HG03039 (cell line): ENCODE results near the gene ARHGEF4.

Experiments
- ATAC-seq: cut with Tn5 transposase; IDR thresholded peaks from one replicate; pipeline ENCODE4 v1.9.1; 2021; ENCODE audit warnings: mild to moderate bottlenecking, moderate library complexity; ENCODE audit not compliant: unreplicated experiment

The ARHGEF4 gene

DNA sequence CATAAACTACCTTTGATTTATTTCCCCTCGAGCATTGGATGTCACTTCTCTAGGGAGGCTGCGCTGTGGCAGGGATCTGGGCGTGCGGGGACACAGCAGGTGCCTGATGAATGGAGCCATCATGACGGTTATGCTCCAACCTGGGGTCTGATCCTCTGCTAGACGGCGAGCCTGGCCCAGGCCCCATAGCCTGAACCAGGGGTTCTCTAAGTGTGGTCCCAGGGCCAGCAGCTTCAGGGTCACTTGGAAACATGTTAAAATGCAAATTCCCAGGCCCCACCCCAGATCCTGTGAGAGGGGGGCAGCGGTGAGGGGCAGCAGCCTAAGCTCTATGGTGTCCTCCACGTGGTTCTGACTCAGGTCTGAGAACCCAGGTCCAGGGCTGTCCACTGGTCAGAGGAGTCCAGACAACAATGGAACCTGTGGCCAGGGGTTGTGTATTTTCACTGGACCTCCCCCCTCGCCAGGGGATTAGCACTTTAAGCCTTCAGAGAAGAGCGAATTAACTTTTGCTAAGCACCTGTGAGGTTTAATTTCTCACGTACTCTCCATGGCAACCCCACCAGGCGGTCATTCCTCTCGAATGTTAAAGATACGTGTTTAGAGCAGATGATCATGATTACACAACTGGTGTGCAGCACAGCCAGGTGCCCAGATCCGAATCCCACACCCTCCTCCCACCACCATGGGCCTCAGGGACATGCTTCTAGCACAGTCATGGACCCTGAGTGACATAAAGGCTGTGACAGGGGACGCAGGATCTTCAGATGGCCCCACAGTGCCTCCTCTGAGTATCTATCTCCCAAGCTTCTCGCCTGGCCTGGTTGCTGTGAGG lies 1.6 kb upstream of the ARHGEF4 start:
- no peak for ATAC-seq

DNA sequence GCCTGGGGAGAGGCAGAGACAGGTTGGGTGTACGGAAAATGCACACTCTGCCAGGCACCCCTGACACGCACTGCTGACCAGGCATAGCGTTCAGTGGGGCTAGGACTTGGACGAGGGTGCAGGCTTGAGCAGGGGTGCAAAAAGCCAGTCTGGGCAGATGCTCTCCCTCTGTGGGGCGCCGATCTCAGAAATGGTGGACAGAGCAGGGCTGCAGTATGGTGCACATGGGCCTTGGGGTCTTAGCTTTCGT lies 1.0 kb upstream of the ARHGEF4 start:
- ATAC-seq, result no peak

DNA sequence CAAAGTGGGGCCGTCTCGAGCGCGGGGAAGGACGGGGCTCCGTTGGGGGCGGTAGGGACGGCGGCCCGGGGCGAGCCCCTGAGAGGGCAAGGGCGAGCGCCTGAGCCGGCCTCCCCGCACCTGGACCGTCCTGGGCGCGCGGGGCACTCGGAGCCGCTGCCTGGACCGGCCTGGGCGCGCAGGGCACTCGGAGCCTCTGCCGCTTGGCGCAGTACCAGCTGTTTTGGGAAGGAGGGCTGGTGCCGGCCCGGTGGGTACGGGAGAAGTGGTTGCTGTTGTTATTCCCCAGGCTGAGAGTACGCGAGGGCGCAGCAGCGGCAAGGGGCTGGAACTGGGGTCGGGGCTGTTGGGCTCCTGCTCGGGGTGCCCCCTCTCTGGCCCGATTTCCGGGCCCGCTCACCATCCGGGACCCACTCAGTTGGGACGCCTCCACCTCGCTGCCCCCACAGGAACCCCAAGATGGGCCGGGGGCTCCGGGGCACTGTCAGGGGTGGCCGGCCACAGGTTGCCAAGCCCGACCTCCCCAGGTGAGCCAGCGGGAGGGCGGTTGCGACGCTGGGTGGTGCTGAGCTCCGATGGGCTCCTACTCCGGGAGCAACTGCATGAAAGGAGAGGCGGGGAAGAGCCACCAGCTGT lies 579 bp downstream of the ARHGEF4 start:
- no peak for ATAC-seq

DNA sequence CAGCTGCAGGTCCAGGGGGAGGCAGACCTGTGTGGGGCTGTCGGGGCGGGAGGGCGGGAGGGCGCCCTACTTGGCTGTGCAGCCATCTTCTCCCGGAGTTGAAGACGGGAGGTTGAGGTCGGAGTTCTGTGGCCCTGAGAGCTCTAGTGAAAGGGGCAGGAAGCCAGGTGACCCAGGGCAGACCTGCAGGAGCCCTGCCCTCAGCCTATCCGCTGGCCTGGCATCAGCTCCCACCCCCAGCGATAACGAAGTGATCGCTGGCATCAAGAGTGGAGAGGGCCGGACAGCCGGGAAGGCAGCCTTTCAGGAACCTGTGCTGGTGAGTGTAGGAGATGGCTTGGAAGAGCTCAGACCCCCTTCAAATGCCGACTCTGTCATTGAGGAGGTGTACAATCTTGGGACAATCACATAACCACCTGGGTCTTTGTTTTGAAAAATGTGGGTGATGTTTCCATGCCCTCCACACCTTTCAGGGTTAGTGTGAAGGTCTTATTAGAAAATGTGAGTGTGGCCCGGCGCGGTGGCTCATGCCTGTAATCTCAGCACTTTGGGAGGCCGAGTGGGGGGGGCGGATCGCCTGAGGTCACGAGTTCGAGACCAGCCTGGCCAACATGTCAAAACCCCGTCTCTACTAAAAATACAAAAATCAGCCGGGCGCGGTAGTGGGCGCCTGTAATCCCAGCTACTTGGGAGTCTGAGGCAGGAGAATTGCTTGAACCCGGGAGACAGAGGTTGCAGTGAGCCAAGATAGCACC lies 1.3 kb downstream of the ARHGEF4 start:
- no peak for ATAC-seq

DNA sequence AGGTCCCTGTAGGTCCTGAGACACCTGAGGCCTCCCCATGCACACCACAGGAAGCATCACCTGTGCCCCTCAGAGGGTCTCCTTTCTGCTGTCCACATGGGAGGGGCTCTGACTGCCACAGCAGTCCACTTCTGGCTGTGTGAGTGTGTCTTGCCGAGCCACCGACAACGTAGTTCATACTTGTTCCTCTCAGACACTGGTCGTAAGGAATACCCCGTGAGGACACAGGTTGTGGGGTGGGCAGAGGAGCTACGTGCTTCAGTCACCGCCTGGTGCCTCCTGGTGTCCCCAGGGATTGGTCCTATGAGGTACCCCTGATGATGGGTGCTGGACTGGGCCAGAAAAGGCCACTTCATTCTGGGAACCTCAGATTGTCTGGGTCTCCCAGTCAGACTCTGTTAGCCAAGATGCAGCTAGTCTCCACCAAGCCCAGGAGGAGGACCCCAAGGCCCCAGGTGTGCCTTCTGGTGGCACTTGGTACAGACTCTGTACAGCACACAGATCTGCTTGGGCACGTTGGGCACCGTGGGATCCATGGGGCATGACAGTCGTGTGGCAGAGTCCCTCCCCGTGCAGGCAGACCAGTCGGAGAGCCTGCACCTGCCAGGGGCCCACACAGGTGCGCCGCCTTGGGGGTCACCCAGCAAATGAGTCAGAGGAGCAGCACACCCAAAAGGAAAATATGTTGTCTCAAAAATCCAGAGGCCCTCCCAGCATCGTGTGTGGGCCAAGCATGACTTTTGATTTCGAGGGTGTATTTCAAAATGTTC lies 2.5 kb downstream of the ARHGEF4 start:
- no peak for ATAC-seq

DNA sequence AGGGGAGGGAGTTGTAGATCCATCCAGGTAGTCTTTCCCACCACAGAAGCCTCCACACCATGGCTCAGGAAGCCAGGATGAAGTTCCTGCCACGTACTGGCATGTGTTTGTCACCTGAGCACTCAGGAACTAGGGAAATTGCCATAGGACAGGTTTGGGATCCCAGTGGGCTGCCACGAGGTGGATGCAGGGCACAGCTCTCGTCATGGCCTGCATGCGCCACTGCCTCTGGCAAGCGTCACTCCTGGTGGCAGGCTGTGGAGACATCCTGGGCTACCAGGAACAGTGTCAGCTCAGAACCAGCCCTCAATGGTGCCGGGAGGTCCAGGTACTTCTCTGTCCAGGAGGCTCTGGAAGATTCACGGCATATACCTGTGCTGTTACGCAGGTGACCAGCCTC lies 3.8 kb downstream of the ARHGEF4 start:
- ATAC-seq, result no peak

DNA sequence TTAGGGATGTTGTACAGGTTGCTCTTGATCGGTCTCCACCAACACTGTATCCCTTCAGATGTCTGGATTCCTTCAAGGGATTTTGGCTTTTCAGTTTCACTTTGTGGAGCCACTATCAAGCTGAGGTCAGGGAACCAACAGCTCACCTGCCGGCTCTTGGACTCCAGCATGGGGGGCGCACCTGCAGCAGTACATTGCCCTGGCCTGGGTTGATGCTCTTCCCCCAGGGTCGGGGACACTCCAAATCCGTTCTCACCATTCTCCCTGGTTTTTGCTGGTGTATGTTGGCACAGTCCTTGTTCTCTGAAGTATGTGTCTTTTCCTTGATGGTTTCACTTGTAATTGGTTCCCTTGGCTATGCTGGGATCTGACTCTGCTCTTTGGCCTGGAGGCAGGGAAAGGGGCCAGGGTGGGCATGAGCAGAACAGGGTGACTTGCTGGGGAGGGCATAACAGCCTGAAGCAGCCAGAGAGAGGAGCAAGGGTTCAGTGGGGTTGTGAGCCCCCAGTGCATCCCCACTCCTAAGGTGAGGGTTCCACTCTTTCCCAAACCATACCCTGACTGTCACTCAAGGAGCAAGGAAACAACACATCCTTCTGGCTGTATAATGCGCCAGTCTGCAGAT lies 5.1 kb downstream of the ARHGEF4 start:
- ATAC-seq, result no peak

DNA sequence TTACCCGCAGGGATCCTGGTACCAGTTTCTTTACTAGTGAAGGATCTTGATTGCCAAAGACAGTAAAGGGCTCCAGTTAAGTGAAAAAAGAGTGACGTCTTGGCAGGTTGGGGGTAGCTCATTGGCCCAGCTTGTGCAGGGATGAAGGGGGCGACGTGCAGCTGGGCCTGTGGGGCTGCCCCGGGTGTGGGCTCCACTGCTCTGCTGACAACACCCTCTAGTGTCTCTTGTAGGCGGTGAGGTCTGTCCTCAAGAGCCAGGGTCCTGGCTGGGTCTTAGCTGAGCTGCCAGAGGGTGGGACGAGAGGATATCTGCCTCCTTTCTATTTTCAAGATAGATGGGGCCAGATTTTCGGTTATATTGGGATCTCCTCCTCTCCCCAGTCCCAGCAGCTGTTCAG lies 6.1 kb downstream of the ARHGEF4 start:
- ATAC-seq, result no peak

DNA sequence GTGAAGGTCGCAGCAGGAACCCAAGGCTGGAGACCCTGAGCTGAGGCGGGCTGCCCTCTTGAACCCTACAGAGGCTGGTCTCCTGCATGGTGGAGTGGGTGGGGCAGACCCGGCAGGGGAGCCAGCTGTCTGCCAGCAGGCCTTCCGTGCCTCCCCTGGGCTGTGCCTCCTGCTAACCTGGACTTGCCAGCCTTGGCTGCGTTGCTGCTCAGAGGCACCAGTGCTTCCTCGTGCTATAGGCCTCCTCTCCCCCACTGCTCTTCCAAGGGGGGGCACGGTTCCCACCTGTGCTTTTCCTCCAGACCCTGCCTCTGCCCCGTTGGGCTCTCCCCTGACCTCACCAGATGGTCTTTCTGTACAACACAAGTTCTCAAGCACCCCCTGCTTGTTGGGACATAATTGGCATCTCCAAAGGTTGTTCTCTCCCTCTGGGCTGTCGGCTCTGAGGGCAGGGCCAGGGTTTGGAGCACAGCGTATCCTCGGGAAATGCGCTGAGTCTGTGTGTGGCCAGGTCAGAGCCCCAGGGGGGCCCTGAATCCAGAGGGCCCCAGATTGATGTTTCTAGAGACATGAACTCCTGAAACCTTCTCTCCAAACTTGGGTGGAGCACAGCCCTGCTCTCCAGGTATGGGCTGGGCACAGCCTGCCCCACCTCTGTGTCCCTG lies 6.7 kb downstream of the ARHGEF4 start:
- ATAC-seq, result no peak

DNA sequence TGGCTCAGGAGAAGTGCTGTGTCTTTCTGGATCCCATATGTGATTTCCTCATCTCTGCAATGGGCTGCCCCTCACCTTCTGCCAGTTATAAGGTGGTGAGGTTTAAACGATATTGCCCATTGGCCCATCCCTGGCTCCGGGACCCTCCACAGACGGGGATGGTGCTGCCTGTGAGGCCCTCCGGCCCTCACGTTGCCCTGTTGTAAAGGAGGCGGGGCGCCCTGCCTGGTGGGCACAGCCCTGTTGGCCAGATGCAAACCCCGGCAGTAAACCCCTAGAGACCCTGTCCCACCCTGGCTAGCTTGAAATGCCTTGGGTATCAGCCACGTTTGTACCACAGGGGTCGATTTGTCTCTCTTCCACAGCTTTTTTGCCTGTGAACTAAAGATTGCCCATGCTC lies 7.4 kb downstream of the ARHGEF4 start:
- ATAC-seq, result no peak

DNA sequence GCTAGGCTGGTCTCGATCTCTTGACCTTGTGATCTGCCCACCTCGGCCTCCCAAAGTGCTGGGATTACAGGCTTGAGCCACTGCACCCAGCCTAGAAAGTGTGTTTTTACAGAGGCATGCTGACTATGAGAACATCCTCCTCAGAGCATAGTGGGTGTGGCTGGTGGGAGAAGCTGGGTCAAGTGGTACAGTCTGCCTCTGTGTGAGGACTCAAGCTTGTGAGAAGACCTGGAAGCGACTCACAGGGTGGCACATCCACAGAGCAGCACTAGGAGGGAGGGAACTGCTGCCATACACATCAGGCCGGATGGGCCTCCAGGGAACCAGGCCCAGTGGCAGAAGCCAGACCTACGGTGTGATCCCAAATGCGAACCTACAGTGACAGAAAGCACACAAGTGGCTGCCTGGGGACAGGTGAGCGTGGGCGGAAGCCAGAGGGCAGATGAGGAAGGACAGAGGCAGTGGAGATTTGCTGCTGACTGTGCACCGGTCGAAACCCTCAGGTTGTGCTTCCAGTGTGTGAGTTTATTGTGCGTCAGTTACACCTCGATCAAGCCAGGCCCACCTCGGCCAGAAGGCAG lies 8.9 kb downstream of the ARHGEF4 start:
- ATAC-seq, result no peak

DNA sequence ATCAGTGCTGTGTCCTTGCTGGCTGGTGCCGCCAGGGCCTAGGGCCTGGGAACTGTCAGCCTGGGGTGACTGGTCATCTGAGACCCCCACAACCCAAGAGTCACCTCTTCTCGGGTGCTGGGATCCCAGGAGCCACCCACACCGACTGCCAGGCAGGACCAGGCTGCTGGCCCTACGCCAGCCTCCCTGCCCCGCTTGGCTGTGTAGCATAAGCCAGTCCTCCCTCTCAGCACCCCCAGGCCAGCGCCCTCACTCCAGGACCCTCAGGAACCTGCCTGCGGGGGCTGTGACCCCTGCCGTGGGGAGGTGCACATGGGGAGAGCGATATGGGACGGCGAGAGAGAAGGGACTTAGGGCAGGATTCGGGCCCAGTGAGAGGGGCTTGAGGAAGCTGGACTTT lies 9.5 kb downstream of the ARHGEF4 start:
- no peak for ATAC-seq

DNA sequence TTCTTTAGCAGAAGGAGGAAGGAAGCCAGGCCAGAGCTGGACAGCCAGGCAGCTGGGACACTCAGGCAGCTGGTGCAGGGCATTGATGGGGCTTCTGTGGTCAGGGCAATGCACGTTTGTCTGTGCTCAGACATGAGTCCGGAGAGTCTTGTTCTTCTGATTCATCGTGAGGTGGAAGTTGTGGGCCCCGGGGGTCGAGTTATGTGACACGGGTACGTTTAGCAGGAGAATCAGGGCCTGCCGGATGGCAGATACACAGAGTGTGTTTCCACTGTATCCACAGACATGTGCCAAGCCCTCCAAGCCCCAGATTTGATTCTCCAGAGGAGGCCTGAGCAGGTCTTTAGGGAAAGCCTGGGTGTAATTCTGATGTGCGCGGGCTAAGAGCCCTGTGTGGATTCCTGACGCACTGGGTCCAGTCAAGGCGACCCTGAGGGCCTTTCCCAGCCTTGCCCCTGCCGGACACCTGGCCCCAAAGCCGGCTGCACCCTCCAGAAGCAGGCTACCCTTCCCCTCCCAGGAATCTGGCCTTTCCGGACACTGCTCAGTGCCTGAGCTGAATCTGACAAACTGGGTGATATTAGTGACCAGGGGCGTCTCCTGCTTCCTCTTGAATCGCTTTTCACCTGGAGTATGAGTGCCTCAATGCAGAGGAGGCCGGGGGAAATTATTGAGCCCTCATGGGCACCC lies 10.1 kb downstream of the ARHGEF4 start:
- ATAC-seq, result no peak

DNA sequence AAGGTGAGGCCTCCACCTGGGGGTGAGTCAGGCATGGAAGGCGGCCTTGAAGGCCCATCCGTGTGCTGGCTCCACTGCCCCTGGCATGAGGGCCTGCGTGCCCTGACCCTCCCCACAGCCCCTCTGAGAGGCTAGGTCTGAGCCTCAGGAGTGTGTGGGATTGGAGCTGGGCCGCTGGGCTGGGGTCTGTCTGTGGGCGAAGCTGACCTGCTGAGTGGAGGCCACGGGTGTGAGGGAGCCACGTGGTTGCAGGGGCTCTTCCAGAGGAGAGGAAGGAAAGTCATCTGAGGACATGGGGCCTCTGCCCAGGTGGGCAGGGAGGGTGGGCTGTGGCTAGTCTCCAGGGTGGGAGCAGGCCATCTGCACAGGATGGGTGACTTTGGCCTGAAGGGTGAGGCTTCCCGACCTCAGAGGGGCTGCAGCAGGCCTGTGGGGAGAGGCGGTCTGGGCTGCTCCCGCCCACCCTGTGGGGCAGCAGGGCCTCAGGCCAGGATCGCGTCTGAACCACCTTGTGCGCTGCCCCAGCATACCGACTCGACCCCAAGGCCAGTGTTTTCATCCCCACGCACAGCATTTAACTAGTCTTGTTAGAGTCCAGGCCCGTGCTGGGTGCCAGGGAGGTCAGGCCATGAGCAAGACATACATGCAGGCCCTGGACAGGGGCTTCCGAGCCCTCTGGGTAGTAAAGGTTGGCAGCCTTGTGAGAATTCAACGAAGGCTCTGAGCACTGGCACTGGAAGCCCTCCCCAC lies 11.2 kb downstream of the ARHGEF4 start:
- ATAC-seq, result no peak

DNA sequence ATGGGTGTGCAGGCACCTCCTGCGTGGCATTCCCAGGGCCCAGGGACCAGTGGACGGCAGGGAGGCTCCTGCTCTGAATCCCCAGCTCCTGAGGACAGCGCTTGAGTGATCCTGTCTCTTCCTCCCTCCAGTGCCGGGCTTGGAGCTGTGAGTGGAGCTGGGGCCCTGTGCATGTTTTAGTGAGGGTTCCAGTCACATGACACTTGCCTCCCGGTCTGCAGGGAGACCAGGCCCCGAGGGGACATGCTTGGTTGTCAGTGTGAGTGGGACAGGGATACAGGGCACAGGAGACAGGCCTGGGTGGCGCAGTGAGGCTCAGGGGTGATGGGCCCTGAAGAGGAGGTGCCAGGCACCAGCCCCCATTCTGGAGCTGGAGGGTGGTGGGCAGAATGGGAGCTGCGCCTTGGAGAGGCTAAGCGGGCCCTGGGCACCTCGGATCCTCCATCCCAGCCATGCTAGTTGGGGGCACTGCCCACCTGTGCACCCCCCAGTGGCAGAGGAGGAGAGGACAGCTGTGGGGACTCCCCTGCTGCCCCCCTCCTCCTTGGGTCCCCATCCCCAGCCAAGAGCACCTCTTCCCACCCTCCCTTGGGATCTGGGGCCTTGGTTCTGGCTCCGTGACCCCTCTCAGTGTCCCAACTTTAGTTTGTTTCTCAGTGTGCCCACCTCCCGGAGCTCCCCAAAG lies 12.0 kb downstream of the ARHGEF4 start:
- no peak for ATAC-seq

DNA sequence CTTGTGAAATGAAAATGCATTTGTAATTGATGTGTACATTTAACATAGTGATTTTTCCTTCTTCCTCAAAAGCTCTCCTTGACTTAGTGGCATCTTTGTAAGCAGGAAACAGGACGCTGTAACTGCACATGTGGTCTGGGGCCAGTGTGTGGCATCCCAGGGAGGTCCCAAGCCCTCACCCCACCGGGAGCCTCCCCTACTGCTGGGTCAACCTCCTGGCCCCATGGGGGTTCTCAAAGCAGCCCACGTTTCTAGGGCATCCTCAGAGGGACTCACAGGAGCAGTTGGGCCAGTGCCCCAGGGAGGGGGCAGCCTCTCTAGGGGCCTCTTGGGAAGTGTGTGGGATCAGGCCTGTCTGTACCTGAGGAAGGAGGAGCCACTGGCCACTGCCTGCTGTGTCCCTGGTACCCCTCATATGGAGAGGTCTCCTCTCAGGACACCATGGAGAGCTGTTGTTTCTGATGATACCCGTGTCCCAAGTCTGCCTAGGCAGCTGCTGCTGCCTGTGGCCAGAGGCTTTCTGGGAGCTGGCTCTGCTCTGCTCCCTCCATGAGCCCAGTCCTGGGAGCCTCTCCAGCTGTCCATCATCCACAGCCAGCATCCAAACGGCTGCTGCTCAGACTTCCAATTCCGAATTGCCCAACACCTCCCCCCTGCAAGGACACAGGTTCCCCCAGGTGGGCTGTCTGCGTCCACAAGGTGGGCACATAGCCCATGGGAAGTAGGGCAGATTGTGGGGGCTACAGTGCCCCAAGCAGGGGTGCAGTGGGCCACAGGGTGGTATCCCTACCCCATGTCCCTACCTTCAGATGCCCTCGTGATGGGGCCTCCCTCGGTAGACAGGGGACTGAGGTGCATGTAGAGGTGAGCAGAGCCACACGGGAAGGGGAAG lies 13.4 kb downstream of the ARHGEF4 start:
- no peak for ATAC-seq
